Tibial nerve (tissue), 4 donors: ENCODE measurements around the gene MFSD6L. TPM values are rescaled to one million over a fixed set of nuclear protein-coding genes. Genes with fewer than 3 reads are reported as not detected.
A peak's percentile ranks its signal among the peaks of the same experiment; 100 is the strongest.

ENCODE experiments used
- DNase-seq, 2 donors: peaks; one replicate each; pipeline ENCODE4 v3.0.0-alpha.2; 2019; ENCODE audit warnings: low spot score in 2 of 2
- H3K27ac ChIP-seq, 4 donors: fragments of 200-600 bp; sonication (generic) in 3 of 4; one replicate each; pipeline ENCODE4 v1.5.1; 2017 to 2019; ENCODE audit warnings: mild to moderate bottlenecking in 1 of 4
- H3K27me3 ChIP-seq, 2 donors: fragments of 200-600 bp; sonication (generic) in 1 of 2; one replicate each; pipeline versions ENCODE4 v1.5.1 to v1.6.0; 2017 to 2019
- H3K36me3 ChIP-seq, 3 donors: fragments of 200-600 bp; sonication (generic); one replicate each; pipeline ENCODE4 v1.5.1; 2018 to 2019
- H3K4me1 ChIP-seq, 4 donors: fragments of 200-600 bp; sonication (generic) in 3 of 4; one replicate each; pipeline ENCODE4 v1.5.1; 2017 to 2019
- H3K4me3 ChIP-seq, 4 donors: fragments of 200-600 bp; sonication (generic) in 3 of 4; one replicate each; pipeline ENCODE4 v1.5.1; 2017 to 2019; ENCODE audit warnings: mild to moderate bottlenecking in 1 of 4, moderate library complexity in 1 of 4
- H3K9me3 ChIP-seq, 4 donors: fragments of 200-600 bp; sonication (generic) in 3 of 4; one replicate each; pipeline ENCODE4 v1.5.1; 2017 to 2019
- EP300 ChIP-seq, 2 donors: sonication (generic); formaldehyde crosslinking; IDR thresholded peaks; one replicate each; pipeline ENCODE4 v1.6.1; 2017; ENCODE audit warnings: antibody characterized with exemption in 2 of 2, mild to moderate bottlenecking in 1 of 2
- POLR2A ChIP-seq, 2 donors: fragments of 450-650 bp; IDR thresholded peaks; one replicate each; pipeline ENCODE4 v1.6.1; 2017; ENCODE audit warnings: antibody characterized with exemption in 2 of 2, mild to moderate bottlenecking in 2 of 2, moderate library complexity in 2 of 2
- WGBS, 2 donors: methylation state at CpG; one replicate each; pipeline ENCODE4 v1.1.5; 2018; 5-methylcytosine and 5-hydroxymethylcytosine counted together
- total RNA-seq, 4 donors: library from RNA; depleted of rRNA; stranded (reverse); fragments of >200 nt; gene quantifications; one replicate each; pipeline ENCODE4 v1.1.0, GENCODE V29; 2016
- TF ChIP-seq, protein P1 (sequence below), 5 experiments: fragments of 200-600 bp in 3 of 5; fragments of 450-650 bp in 2 of 5; sonication (generic) in 3 of 5; IDR thresholded peaks; one replicate each; pipeline ENCODE4 v1.5.1; 2016 to 2019; ENCODE audit warnings: antibody characterized with exemption in 5 of 5, mild to moderate bottlenecking in 3 of 5, moderate library complexity in 2 of 5

Gene MFSD6L
- total RNA-seq, 4 donors from 2014 or later, result not detected

DNA sequence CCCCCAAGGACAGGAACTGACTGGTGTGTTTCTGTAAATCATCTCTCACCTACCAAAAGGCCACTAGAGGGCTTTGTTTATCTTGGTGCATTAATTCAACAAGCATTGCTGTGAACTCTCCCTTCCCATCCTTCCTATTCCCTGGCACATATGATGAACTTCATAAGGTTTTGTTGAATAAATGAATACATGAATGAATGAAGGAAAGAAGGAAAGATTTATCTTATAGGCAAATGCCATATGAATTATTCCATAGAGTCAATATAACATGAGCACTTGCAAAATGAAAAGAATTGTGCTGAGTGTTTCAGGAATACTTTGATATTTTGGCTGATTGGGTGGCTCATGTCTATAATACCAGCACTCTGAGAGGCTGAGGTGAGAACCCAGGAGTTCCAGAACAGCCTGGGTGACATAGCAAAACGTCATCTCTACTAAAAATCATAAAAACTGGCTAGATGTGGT, 45.2 kb downstream of the MFSD6L start:
- Histone ChIP-seq H3K36me3 (no peaks in the 10 kb centered on the region), H3K27me3 (peaks cover 0 to 5% of the 10 kb centered on the region in 2 donors), H3K4me1 (no peaks in the 10 kb centered on the region), H3K4me3 (no peak overlapping the region), H3K9me3 (no peaks in the 10 kb centered on the region), H3K27ac (no peak overlapping the region)
- DNase-seq, result no peak
- WGBS, 2 donors, result 35 to 44% methylated on average over 1 of the region's 1 CpG
- no peak for TF ChIP-seq EP300 (IDR thresholded peaks at IDR 0.05)
- TF ChIP-seq, protein P1, sequence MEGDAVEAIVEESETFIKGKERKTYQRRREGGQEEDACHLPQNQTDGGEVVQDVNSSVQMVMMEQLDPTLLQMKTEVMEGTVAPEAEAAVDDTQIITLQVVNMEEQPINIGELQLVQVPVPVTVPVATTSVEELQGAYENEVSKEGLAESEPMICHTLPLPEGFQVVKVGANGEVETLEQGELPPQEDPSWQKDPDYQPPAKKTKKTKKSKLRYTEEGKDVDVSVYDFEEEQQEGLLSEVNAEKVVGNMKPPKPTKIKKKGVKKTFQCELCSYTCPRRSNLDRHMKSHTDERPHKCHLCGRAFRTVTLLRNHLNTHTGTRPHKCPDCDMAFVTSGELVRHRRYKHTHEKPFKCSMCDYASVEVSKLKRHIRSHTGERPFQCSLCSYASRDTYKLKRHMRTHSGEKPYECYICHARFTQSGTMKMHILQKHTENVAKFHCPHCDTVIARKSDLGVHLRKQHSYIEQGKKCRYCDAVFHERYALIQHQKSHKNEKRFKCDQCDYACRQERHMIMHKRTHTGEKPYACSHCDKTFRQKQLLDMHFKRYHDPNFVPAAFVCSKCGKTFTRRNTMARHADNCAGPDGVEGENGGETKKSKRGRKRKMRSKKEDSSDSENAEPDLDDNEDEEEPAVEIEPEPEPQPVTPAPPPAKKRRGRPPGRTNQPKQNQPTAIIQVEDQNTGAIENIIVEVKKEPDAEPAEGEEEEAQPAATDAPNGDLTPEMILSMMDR (IDR thresholded peaks at IDR 0.05), result peak in 2 of 5 experiments; percentile 10 to 23

DNA sequence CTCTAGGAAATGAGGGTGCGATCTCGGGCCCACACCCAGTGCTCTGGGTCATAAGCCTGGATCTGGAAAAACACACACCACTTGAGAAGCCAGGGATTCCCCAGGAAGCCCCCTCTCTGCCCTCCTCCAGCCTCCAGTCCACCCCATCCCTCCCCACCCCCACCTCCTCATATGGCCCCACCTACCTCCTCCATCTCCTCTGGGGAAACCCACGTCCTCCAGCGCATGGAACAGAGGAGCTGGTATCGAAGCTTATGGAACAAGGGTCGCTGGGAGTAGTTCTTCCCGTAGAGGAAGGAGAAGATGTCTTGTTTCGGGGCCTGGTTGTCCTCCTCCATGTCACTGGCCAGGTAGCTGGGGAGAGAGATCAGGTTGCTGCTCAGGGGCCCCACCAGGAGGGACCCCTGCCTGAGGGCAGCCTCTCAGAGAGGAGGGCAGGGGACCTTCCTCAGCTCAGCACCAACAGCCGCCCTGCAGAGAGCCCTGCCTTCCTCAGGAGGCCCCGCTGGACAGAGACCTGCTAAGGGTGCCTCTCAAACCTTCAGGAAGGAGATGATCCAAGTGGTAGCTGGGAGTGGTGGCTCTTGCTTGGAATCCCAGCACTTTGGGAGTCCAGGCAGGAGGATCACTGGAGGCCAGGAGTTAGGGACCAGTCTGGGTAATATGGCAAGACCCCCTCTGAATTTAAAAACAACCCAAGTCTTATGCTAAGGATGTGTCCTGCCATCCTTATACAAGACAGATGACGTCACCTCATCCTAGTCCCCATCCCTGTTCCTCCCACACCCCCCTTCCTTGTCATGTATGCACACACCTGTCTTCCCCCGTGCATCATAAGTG, 45.8 kb downstream of the MFSD6L start:
- WGBS, 2 donors, result 87% methylated on average over 11 to 12 of the region's 12 CpGs
- no peak overlapping the region for H3K4me3 ChIP-seq
- H3K27ac ChIP-seq, result no peak overlapping the region
- no peak for DNase-seq
- H3K27me3 ChIP-seq, result peaks cover 0 to 5% of the 10 kb centered on the region in 2 donors
- H3K36me3 ChIP-seq, result no peaks in the 10 kb centered on the region
- TF ChIP-seq POLR2A (IDR thresholded peaks at IDR 0.05), result no peak
- TF ChIP-seq, protein P1 (IDR thresholded peaks at IDR 0.05), result no peak
- no peak for TF ChIP-seq EP300 (IDR thresholded peaks at IDR 0.05)
- H3K4me1 ChIP-seq, result no peaks in the 10 kb centered on the region
- H3K9me3 ChIP-seq, result no peaks in the 10 kb centered on the region

DNA sequence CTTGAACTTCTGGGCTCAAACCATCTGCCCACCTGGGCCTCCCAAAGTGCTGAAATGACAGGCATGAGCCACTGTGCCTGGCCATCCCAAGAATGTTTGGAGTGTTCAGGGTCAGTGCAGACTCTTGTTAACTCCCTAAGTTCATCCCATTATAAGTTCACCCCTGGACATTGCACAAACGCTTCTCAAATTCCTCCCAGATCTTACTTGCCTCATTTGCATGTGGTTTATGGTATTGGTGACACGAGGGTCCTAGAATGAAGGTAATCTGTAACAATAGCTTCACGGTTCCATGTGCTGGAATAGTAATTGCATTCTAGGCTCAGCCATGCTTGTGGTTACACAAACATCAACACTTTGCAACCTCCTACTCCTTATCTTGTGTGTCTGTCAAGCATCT, 49.5 kb downstream of the MFSD6L start:
- Histone ChIP-seq H3K4me1 (peaks cover 0 to 11% (median 5%) of the 10 kb centered on the region in 4 donors), H3K36me3 (no peaks in the 10 kb centered on the region), H3K4me3 (no peak overlapping the region), H3K27me3 (no peaks in the 10 kb centered on the region), H3K27ac (no peak overlapping the region), H3K9me3 (no peaks in the 10 kb centered on the region)
- TF ChIP-seq EP300 (IDR thresholded peaks at IDR 0.05), result no peak
- TF ChIP-seq, protein P1 (IDR thresholded peaks at IDR 0.05), result no peak
- no peak for TF ChIP-seq POLR2A (IDR thresholded peaks at IDR 0.05)
- 59 to 67% methylated on average over 3 of the region's 3 CpGs for WGBS, 2 donors
- no peak for DNase-seq

DNA sequence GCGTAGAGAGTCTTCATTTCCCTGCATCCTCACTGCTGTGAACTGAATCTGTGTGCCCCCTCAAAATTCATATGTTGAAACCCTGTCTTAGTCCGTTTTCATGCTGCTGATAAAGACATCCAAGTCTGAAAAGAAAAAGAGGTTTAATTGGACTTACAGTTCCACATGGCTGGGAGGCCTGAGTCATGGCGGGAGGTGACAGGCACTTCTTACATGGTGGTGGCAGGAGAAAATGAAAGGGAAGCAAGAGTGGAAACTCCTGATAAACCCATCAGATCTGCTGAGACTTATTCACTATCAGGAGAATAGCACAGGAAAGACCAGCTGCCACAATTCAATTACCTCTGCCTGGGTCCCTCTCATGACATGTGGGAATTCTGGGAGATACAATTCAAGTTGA, 51.4 kb downstream of the MFSD6L start:
- Histone ChIP-seq H3K27ac (no peak overlapping the region), H3K4me3 (no peak overlapping the region)

More for the DNA sequence above, 51.4 kb downstream of the MFSD6L start:
- peaks cover 0 to 11% (median 5%) of the 10 kb centered on the region in 4 donors for H3K4me1 ChIP-seq
- no peak for TF ChIP-seq POLR2A (IDR thresholded peaks at IDR 0.05)
- TF ChIP-seq, protein P1 (IDR thresholded peaks at IDR 0.05), result no peak
- no peak for TF ChIP-seq EP300 (IDR thresholded peaks at IDR 0.05)
- DNase-seq, result no peak
- 90 to 93% methylated on average over 3 of the region's 3 CpGs for WGBS, 2 donors
- H3K27me3 ChIP-seq, result no peaks in the 10 kb centered on the region
- no peaks in the 10 kb centered on the region for H3K36me3 ChIP-seq
- no peaks in the 10 kb centered on the region for H3K9me3 ChIP-seq

Other genes starting within 250 kb of the MFSD6L start
- gene MYH10, start 168.6 kb downstream of the MFSD6L start, total RNA-seq, result 10 to 100 TPM; 29.3 to 50.0 (median 35.4) TPM
- gene CCDC42, start 54.5 kb downstream of the MFSD6L start, total RNA-seq, result not detected
- gene SPDYE4, start 40.8 kb downstream of the MFSD6L start, total RNA-seq, result not detected
- 1 to 10 TPM in 2 of 4 donors, under 1 TPM in 2; 0.59 to 4.8 (median 1.7) TPM for gene PIK3R6, start 68.3 kb upstream of the MFSD6L start, total RNA-seq
- gene PIK3R5, start 166.3 kb upstream of the MFSD6L start, total RNA-seq, result 10 to 100 TPM; 17.8 to 62.1 (median 22.5) TPM
- 10 to 100 TPM; 15.9 to 31.0 (median 25.0) TPM for gene NTN1, start 222.1 kb upstream of the MFSD6L start, total RNA-seq